Measurements from ENCODE around the gene PLEKHS1.

The PLEKHS1 gene

DNA sequence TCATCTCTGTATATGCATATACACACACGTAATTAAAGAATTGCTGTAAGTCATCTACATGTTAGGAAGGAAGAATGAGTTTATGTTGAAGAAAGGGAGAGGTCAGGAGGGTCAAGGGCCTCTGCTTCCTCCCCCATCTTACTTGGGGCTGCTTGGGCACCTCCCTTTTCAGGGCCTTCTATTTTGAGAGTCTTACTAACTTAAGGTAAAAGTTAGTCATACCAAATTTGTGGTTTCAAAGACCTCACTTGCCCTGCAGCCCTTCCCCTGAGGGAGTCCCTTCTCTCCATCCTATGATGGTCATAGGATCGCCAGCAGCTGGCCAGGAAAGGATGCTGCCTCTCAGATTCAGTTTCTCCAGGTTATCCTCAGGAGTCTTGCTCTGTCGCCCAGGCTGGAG, 2.6 kb downstream of the PLEKHS1 start:
- no peak for TF ChIP-seq ISL1 (CRISPR knock-in tag; IDR thresholded peaks at IDR 0.05)
- no peak for TF ChIP-seq ZNF70 (CRISPR knock-in tag; IDR thresholded peaks at IDR 0.05)
- no peak for TF ChIP-seq ZFP3 (CRISPR knock-in tag; IDR thresholded peaks at IDR 0.05)
- TF ChIP-seq ZFP30 (CRISPR knock-in tag; IDR thresholded peaks at IDR 0.05), result no peak
- TF ChIP-seq GLIS3 (CRISPR knock-in tag; IDR thresholded peaks at IDR 0.05), result no peak
- no peak for TF ChIP-seq ZNF565 (CRISPR knock-in tag; conservative IDR thresholded peaks at IDR 0.05; ENCODE audit: low read depth)
- no peak for TF ChIP-seq ZC3H10 (CRISPR knock-in tag; IDR thresholded peaks at IDR 0.05)
- no peak for TF ChIP-seq CSRNP3 (CRISPR knock-in tag; IDR thresholded peaks at IDR 0.05)
- no peak for TF ChIP-seq BACH2 (CRISPR knock-in tag; IDR thresholded peaks at IDR 0.05; ENCODE audit: borderline replicate concordance)
- TF ChIP-seq TCF4 (CRISPR knock-in tag; IDR thresholded peaks at IDR 0.05; ENCODE audit: borderline replicate concordance), result no peak
- TF ChIP-seq CSDC2 (CRISPR knock-in tag; IDR thresholded peaks at IDR 0.05), result no peak
- no peak for ATAC-seq

DNA sequence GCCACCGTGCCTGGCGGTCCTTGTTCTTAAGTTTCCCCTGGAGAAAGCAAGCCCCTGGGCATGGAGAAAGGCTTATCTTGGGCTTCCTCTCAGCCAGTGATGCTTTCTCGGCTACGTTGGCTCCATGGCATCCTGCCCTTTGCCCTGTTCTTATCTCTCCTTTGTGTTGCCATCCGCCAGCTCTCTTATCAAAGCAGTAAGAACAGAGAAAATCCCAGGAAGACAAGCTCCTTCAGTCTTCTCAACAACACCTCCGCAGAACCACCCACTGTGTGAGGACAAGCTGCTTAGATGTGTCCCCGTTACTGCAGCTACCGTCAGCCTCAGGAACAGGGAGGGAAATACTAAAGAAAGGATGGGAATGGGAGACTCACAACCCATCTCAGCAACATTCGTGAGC, 3.3 kb downstream of the PLEKHS1 start:
- TF ChIP-seq TOX (CRISPR knock-in tag; IDR thresholded peaks at IDR 0.05; ENCODE audit: borderline replicate concordance), result no peak
- TF ChIP-seq PATZ1 (CRISPR knock-in tag; IDR thresholded peaks at IDR 0.05; ENCODE audit: borderline replicate concordance), result no peak
- TF ChIP-seq SNAI2 (CRISPR knock-in tag; IDR thresholded peaks at IDR 0.05), result no peak
- no peak for TF ChIP-seq ISL1 (CRISPR knock-in tag; IDR thresholded peaks at IDR 0.05)
- TF ChIP-seq CSRNP3 (CRISPR knock-in tag; IDR thresholded peaks at IDR 0.05), result no peak
- no peak for TF ChIP-seq CSDC2 (CRISPR knock-in tag; IDR thresholded peaks at IDR 0.05)
- TF ChIP-seq ESRRG (CRISPR knock-in tag; IDR thresholded peaks at IDR 0.05), result no peak
- TF ChIP-seq OSR1 (CRISPR knock-in tag; IDR thresholded peaks at IDR 0.05), result no peak
- TF ChIP-seq RARB (CRISPR knock-in tag; IDR thresholded peaks at IDR 0.05), result no peak
- TF ChIP-seq ZNF70 (CRISPR knock-in tag; IDR thresholded peaks at IDR 0.05), result no peak
- TF ChIP-seq TCF4 (CRISPR knock-in tag; IDR thresholded peaks at IDR 0.05; ENCODE audit: borderline replicate concordance), result no peak
- no peak for TF ChIP-seq ZNF8 (CRISPR knock-in tag; IDR thresholded peaks at IDR 0.05)
- no peak for TF ChIP-seq BACH2 (CRISPR knock-in tag; IDR thresholded peaks at IDR 0.05; ENCODE audit: borderline replicate concordance)
- no peak for ATAC-seq

GRCh38 chr10:113756940-113757543, 5.6 kb downstream of the PLEKHS1 start:
- TF ChIP-seq PPARA (CRISPR knock-in tag; IDR thresholded peaks at IDR 0.05; ENCODE audit: borderline replicate concordance) (no peak), ZC3H10 (CRISPR knock-in tag; IDR thresholded peaks at IDR 0.05) (no peak), TSHZ2 (CRISPR knock-in tag; IDR thresholded peaks at IDR 0.05) (no peak)
- no peak for ATAC-seq

GRCh38 chr10:113762083-113762482, 10.6 kb downstream of the PLEKHS1 start:
- no peak for ATAC-seq
- TF ChIP-seq PATZ1 (CRISPR knock-in tag; IDR thresholded peaks at IDR 0.05; ENCODE audit: borderline replicate concordance) (no peak), PPARA (CRISPR knock-in tag; IDR thresholded peaks at IDR 0.05; ENCODE audit: borderline replicate concordance) (no peak), TSHZ2 (CRISPR knock-in tag; IDR thresholded peaks at IDR 0.05) (no peak), ARNTL (CRISPR knock-in tag; IDR thresholded peaks at IDR 0.05; ENCODE audit: borderline replicate concordance, low read depth) (no peak), TOX (CRISPR knock-in tag; IDR thresholded peaks at IDR 0.05; ENCODE audit: borderline replicate concordance) (no peak), CSRNP3 (CRISPR knock-in tag; IDR thresholded peaks at IDR 0.05) (no peak), ZNF70 (CRISPR knock-in tag; IDR thresholded peaks at IDR 0.05) (no peak), RARB (CRISPR knock-in tag; IDR thresholded peaks at IDR 0.05) (no peak), ZC3H10 (CRISPR knock-in tag; IDR thresholded peaks at IDR 0.05) (no peak), ZFP3 (CRISPR knock-in tag; IDR thresholded peaks at IDR 0.05) (no peak)
